ENCODE data around the gene AGFG2. TPM values are rescaled to one million over a fixed set of nuclear protein-coding genes. Genes with fewer than 3 reads are reported as not detected.

The AGFG2 gene
- total RNA-seq, 2 donors from 2014 or later = 8.5 to 28.9 TPM

DNA sequence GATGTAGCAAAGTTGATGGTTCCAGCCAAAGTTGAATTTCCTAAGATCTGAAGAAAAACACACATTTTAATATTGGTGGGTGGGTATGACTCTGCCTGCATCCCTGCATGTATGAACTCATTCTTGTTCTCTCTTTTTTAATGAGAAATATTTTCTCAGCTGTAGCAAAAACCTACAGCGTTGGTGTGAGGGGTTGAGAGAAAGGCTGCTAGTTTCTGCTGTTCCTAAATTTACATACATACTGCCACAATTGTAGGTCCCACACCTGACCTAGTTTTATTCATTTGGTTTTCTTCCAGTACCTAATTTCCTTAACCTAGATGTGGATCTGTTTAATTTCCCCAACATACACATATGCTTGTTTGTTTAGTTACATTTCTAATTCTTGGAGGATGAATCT, 4.6 kb downstream of the AGFG2 start:
- Mint-ChIP-seq H3K4me1 (peaks cover 70% of the 10 kb centered on the region), H3K4me3 (peak overlapping the region; percentile 17), H3K9me3 (no peaks in the 10 kb centered on the region), H3K36me3 (ENCODE audit: low read depth) (peaks cover 1% of the 10 kb centered on the region), H3K27me3 (ENCODE audit: insufficient read depth) (no peaks in the 10 kb centered on the region), H3K27ac (peak overlapping the region; percentile 59)
- DNase-seq = no peak
- no peaks in the 10 kb centered on the region for H3K27me3 ChIP-seq (ENCODE audit: control insufficient read depth, insufficient read depth, low read length, poor library complexity, severe bottlenecking)
- TF ChIP-seq, protein P1, sequence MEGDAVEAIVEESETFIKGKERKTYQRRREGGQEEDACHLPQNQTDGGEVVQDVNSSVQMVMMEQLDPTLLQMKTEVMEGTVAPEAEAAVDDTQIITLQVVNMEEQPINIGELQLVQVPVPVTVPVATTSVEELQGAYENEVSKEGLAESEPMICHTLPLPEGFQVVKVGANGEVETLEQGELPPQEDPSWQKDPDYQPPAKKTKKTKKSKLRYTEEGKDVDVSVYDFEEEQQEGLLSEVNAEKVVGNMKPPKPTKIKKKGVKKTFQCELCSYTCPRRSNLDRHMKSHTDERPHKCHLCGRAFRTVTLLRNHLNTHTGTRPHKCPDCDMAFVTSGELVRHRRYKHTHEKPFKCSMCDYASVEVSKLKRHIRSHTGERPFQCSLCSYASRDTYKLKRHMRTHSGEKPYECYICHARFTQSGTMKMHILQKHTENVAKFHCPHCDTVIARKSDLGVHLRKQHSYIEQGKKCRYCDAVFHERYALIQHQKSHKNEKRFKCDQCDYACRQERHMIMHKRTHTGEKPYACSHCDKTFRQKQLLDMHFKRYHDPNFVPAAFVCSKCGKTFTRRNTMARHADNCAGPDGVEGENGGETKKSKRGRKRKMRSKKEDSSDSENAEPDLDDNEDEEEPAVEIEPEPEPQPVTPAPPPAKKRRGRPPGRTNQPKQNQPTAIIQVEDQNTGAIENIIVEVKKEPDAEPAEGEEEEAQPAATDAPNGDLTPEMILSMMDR (conservative IDR thresholded peaks at IDR 0.05) = no peak
- H3K27ac ChIP-seq (ENCODE audit: low read depth, low read length) = no peak overlapping the region
- no peak overlapping the region for H3K9ac ChIP-seq (ENCODE audit: extremely low read depth, low read length, poor library complexity, severe bottlenecking)
- peaks cover 14% of the 10 kb centered on the region for H3K36me3 ChIP-seq (ENCODE audit: control insufficient read depth, insufficient read depth, low read length)
- H3K4me1 ChIP-seq (ENCODE audit: control insufficient read depth, insufficient read depth, low read length) = peaks cover 35% of the 10 kb centered on the region
- WGBS, 2 experiments (ENCODE audit: insufficient coverage in 1 of 2, insufficient read length in 1 of 2) = no CpG with 5 or more reads among the region's 1 CpG
- no peaks in the 10 kb centered on the region for H3K9me3 ChIP-seq (ENCODE audit: control insufficient read depth, low read length)
- H3K4me3 ChIP-seq (ENCODE audit: low read length) = peak overlapping the region; percentile 19

DNA sequence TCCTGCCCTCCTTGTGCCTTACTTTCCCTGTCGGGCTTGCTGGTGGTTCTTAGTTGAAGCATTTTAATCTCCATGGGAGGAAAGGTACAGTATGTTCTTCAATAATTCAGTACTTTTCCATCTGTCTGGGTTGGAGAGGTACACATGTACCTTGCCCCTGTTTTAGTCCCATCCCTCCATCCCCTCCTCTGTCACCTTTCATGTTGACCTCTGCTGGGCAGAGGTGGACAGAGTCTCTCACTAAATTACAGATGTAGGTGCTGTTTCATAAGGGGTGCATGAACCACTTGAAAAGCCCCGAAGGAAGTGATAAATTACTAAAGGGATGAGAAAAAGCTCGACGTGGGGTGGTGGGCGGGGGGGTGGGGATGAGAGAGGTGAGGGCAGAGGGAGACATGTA, 5.4 kb downstream of the AGFG2 start:
- Histone ChIP-seq H3K9ac (ENCODE audit: extremely low read depth, low read length, poor library complexity, severe bottlenecking) (no peak overlapping the region), H3K27me3 (ENCODE audit: control insufficient read depth, insufficient read depth, low read length, poor library complexity, severe bottlenecking) (no peaks in the 10 kb centered on the region), H3K36me3 (ENCODE audit: control insufficient read depth, insufficient read depth, low read length) (peaks cover 22% of the 10 kb centered on the region), H3K4me1 (ENCODE audit: control insufficient read depth, insufficient read depth, low read length) (peaks cover 35% of the 10 kb centered on the region), H3K4me3 (ENCODE audit: low read length) (no peak overlapping the region), H3K9me3 (ENCODE audit: control insufficient read depth, low read length) (no peaks in the 10 kb centered on the region), H3K27ac (ENCODE audit: low read depth, low read length) (no peak overlapping the region)
- Mint-ChIP-seq H3K36me3 (ENCODE audit: low read depth) (peaks cover 6% of the 10 kb centered on the region), H3K4me1 (peaks cover 70% of the 10 kb centered on the region), H3K9me3 (no peaks in the 10 kb centered on the region), H3K27me3 (ENCODE audit: insufficient read depth) (no peaks in the 10 kb centered on the region), H3K4me3 (no peak overlapping the region), H3K27ac (peak overlapping the region; percentile 65)
- DNase-seq = no peak
- 44 to 48% methylated on average over 5 of the region's 5 CpGs for WGBS, 2 experiments (ENCODE audit: insufficient coverage in 1 of 2, insufficient read length in 1 of 2)
- TF ChIP-seq, protein P1 (conservative IDR thresholded peaks at IDR 0.05) = no peak

DNA sequence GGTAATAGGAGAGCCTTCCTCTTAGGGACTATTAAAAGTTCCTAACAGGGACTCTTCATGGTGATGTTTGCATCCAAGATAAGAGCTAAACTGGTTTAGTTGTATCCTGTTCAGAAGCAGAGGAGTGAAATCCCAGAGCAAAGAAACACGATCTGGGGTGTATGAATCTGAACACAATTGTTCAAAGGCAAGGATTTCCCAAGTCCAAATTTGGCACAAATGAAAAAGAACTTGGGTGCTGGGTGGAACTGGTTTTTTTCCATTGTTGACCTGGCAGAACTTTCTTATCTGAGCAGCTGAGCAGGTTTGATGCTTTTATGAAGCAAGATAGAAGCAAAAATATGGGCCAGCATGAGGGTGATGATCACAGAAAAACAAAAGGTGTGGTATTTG, 6.0 kb downstream of the AGFG2 start:
- Histone ChIP-seq H3K27ac (ENCODE audit: low read depth, low read length) (no peak overlapping the region), H3K9me3 (ENCODE audit: control insufficient read depth, low read length) (no peaks in the 10 kb centered on the region), H3K36me3 (ENCODE audit: control insufficient read depth, insufficient read depth, low read length) (peaks cover 28% of the 10 kb centered on the region), H3K9ac (ENCODE audit: extremely low read depth, low read length, poor library complexity, severe bottlenecking) (peak overlapping the region; percentile 12), H3K4me3 (ENCODE audit: low read length) (peak overlapping the region; percentile 64), H3K27me3 (ENCODE audit: control insufficient read depth, insufficient read depth, low read length, poor library complexity, severe bottlenecking) (no peaks in the 10 kb centered on the region), H3K4me1 (ENCODE audit: control insufficient read depth, insufficient read depth, low read length) (peaks cover 35% of the 10 kb centered on the region)
- no peak for DNase-seq
- H3K4me1 Mint-ChIP-seq = peaks cover 70% of the 10 kb centered on the region
- 66 to 80% methylated on average over 1 of the region's 1 CpG for WGBS, 2 experiments (ENCODE audit: insufficient coverage in 1 of 2, insufficient read length in 1 of 2)
- peak overlapping the region; percentile 65 for H3K27ac Mint-ChIP-seq
- peak overlapping the region; percentile 7 for H3K4me3 Mint-ChIP-seq
- H3K27me3 Mint-ChIP-seq (ENCODE audit: insufficient read depth) = no peaks in the 10 kb centered on the region
- H3K36me3 Mint-ChIP-seq (ENCODE audit: low read depth) = peaks cover 6% of the 10 kb centered on the region
- TF ChIP-seq, protein P1 (conservative IDR thresholded peaks at IDR 0.05) = no peak
- H3K9me3 Mint-ChIP-seq = no peaks in the 10 kb centered on the region

Data from endodermal cell (in vitro differentiated cells).